Breast epithelium (tissue), 3 donors: ENCODE measurements around the gene UGGT1.

ENCODE experiments used
- CTCF ChIP-seq, 3 donors: fragments of 450-650 bp; IDR thresholded peaks; one replicate each; pipeline ENCODE4 v1.5.1; 2016 to 2017; ENCODE audit warnings: antibody characterized with exemption in 3 of 3, mild to moderate bottlenecking in 3 of 3, moderate library complexity in 3 of 3
- POLR2A ChIP-seq: fragments of 450-650 bp; IDR thresholded peaks from one replicate; pipeline ENCODE4 v1.6.1; 2016; ENCODE audit warnings: antibody characterized with exemption, mild to moderate bottlenecking, moderate library complexity
- POLR2AphosphoS5 ChIP-seq, 3 donors: sonication (generic); formaldehyde crosslinking; IDR thresholded peaks; one replicate each; pipeline ENCODE4 v1.6.1; 2017; ENCODE audit warnings: antibody characterized with exemption in 3 of 3

- no peak for TF ChIP-seq CTCF (IDR thresholded peaks at IDR 0.05)
- no peak for TF ChIP-seq POLR2AphosphoS5 (IDR thresholded peaks at IDR 0.05)
- TF ChIP-seq POLR2A = no peak
These were observed 79.1 kb downstream of the UGGT1 start for GRCh38 chr2:128169933-128170709.
